Neural crest cell (in vitro differentiated cells): ENCODE data around the gene GAB3. TPM values are rescaled to one million over a fixed set of nuclear protein-coding genes. Genes with fewer than 3 reads are reported as not detected.

Experiments
- DNase-seq: peaks from one replicate; pipeline ENCODE4 v3.0.0; 2021; ENCODE audit warnings: low read depth, mixed read lengths, low spot score
- H3K27ac Mint-ChIP-seq: one replicate; pipeline ENCODE4 v1.8.0; 2021; ENCODE audit warnings: mild to moderate bottlenecking, mixed read lengths; ENCODE audit not compliant: unreplicated experiment
- H3K27me3 Mint-ChIP-seq: 2 replicates; pipeline ENCODE4 v1.8.0; 2021; ENCODE audit warnings: low read depth, mild to moderate bottlenecking, mixed read lengths
- H3K36me3 Mint-ChIP-seq: 2 replicates; pipeline ENCODE4 v1.8.0; 2021; ENCODE audit warnings: low read depth, mild to moderate bottlenecking, mixed read lengths
- H3K4me1 Mint-ChIP-seq: 2 replicates; pipeline ENCODE4 v1.8.0; 2021; ENCODE audit warnings: mixed read lengths
- H3K4me3 Mint-ChIP-seq: one replicate; pipeline ENCODE4 v1.8.0; 2021; ENCODE audit warnings: mild to moderate bottlenecking, mixed read lengths
- H3K9me3 Mint-ChIP-seq: 2 replicates; pipeline ENCODE4 v1.8.0; 2021; ENCODE audit warnings: mixed read lengths
- CTCF ChIP-seq: fragments of 200-600 bp; sonication (generic); conservative IDR thresholded peaks from 2 replicates; pipeline ENCODE4 v1.5.0; 2021; ENCODE audit warnings: antibody characterized with exemption, mild to moderate bottlenecking
- long read RNA-seq: library from polyadenylated mRNA; unstranded; transcript quantifications from one replicate; pipeline ENCODE4 v2.0.0, GENCODE V29; 2020
- total RNA-seq: library from RNA; stranded (reverse); gene quantifications from 2 replicates; pipeline ENCODE4 v1.2.1, GENCODE V29; 2021

Gene GAB3
- 0.07 and 0.12 TPM in 2 replicates for total RNA-seq
- long read RNA-seq: 0 reads

GRCh38 chrX:154750301-154751202 lies at the start of gene GAB3:
Gene GAB3, minus strand, starts transcription at chrX:154751077. Its CDS starts 52 bp downstream, at chrX:154751025.
- peaks cover 2% of the 10 kb centered on the region for H3K9me3 Mint-ChIP-seq
- H3K36me3 Mint-ChIP-seq: peaks cover 3% of the 10 kb centered on the region
- no peak for DNase-seq
- peak within 1 kb of the TSS; percentile 35 for H3K4me3 Mint-ChIP-seq
- H3K4me1 Mint-ChIP-seq: no peaks in the 10 kb centered on the region
- H3K27ac Mint-ChIP-seq: no peak within 1 kb of the TSS
- H3K27me3 Mint-ChIP-seq: peaks cover 60% of the 10 kb centered on the region
- no peak for TF ChIP-seq CTCF

- no peak for TF ChIP-seq CTCF
- peak overlapping the region; percentile 73 for H3K27ac Mint-ChIP-seq
- no peaks in the 10 kb centered on the region for H3K9me3 Mint-ChIP-seq
- H3K4me1 Mint-ChIP-seq: peaks cover 29% of the 10 kb centered on the region
- peak overlapping the region; percentile 35 for H3K4me3 Mint-ChIP-seq
- H3K36me3 Mint-ChIP-seq: no peaks in the 10 kb centered on the region
- H3K27me3 Mint-ChIP-seq: peaks cover 47% of the 10 kb centered on the region
- peak; percentile 12 for DNase-seq
Measured at GRCh38 chrX:154799556-154800348, 48.9 kb upstream of the GAB3 start.

- no peaks in the 10 kb centered on the region for H3K9me3 Mint-ChIP-seq
- TF ChIP-seq CTCF: no peak
- H3K27ac Mint-ChIP-seq: no peak overlapping the region
- no peak for DNase-seq
- peaks cover 40% of the 10 kb centered on the region for H3K27me3 Mint-ChIP-seq
- H3K36me3 Mint-ChIP-seq: no peaks in the 10 kb centered on the region
- H3K4me3 Mint-ChIP-seq: no peak overlapping the region
- H3K4me1 Mint-ChIP-seq: peaks cover 23% of the 10 kb centered on the region
Measured at GRCh38 chrX:154797006-154797405, 46.1 kb upstream of the GAB3 start.

- Mint-ChIP-seq H3K36me3 (no peaks in the 10 kb centered on the region), H3K9me3 (no peaks in the 10 kb centered on the region), H3K27me3 (peaks cover 40% of the 10 kb centered on the region), H3K4me3 (no peak overlapping the region), H3K27ac (no peak overlapping the region), H3K4me1 (peaks cover 14% of the 10 kb centered on the region)
- no peak for TF ChIP-seq CTCF
- DNase-seq: no peak
Measured at GRCh38 chrX:154795016-154795415, 44.1 kb upstream of the GAB3 start.

GRCh38 chrX:154793084-154793795 lies 42.4 kb upstream of the GAB3 start:
- no peak overlapping the region for H3K27ac Mint-ChIP-seq
- peaks cover 7% of the 10 kb centered on the region for H3K9me3 Mint-ChIP-seq
- H3K36me3 Mint-ChIP-seq: peaks cover 2% of the 10 kb centered on the region
- no peak for TF ChIP-seq CTCF
- no peak for DNase-seq
- H3K4me1 Mint-ChIP-seq: peaks cover under 1% of the 10 kb centered on the region
- peaks cover 49% of the 10 kb centered on the region for H3K27me3 Mint-ChIP-seq
- no peak overlapping the region for H3K4me3 Mint-ChIP-seq
